Endothelial cell of umbilical vein (primary cell): ENCODE measurements around the gene GPD1. TPM values are rescaled to one million over a fixed set of nuclear protein-coding genes. Genes with fewer than 3 reads are reported as not detected.

Experiments
- BruUV-seq: library from RNA; stranded (reverse); fragments of 400-500 nt; replicated peaks from 2 replicates; lab custom pipeline; 2021; lab: Mats Ljungman, UMichigan
- CTCF ChIA-PET: fragments of 300-600, 350-600 bp; sonication (Branson Sonifier 250); formaldehyde crosslinking; loops from one replicate; lab custom pipeline; 2021; ENCODE audit warnings: antibody characterized with exemption, inconsistent platforms; lab: Charles Lee
- POLR2A ChIA-PET: fragments of 300-600, 350-600 bp; sonication (Branson Sonifier 250); formaldehyde crosslinking; loops from one replicate; lab custom pipeline; 2021; ENCODE audit warnings: antibody characterized with exemption, inconsistent platforms; lab: Charles Lee
- DNase-seq: peaks from one replicate; pipeline ENCODE4 v3.0.0-alpha.2; 2011; ENCODE audit warnings: low read depth, low spot score
- FAIRE-seq: peaks from 2 replicates; lab custom pipeline; 2011; peaks lifted over from hg19 to GRCh38; lab: Jason Lieb, UNC
- H2AFZ ChIP-seq: 2 replicates; pipeline ENCODE4 v1.6.0; 2012; ENCODE audit warnings: low read depth, low read length, control low read depth, inconsistent platforms
- H3K27ac ChIP-seq: 2 replicates; pipeline ENCODE4 v1.5.1; 2011; ENCODE audit warnings: low read depth, mild to moderate bottlenecking, control low read depth, low read length, moderate library complexity; ENCODE audit not compliant: insufficient read depth
- H3K27me3 ChIP-seq, 2 experiments: 2 replicates each; pipeline versions ENCODE4 v1.6.0 to v1.6.1; 2011; ENCODE audit warnings: low read length in 2 of 2, mixed read lengths in 1 of 2; ENCODE audit not compliant: control insufficient read depth in 2 of 2, insufficient read depth in 2 of 2
- H3K36me3 ChIP-seq, 2 experiments: 2 replicates in 1 of 2; 3 replicates in 1 of 2; pipeline ENCODE4 v1.5.1; 2011; ENCODE audit warnings: low read length in 2 of 2, mild to moderate bottlenecking in 1 of 2, moderate library complexity in 1 of 2; ENCODE audit not compliant: control insufficient read depth in 2 of 2, insufficient read depth in 2 of 2; ENCODE audit errors: extremely low read depth in 1 of 2
- H3K4me1 ChIP-seq: 3 replicates; pipeline ENCODE4 v1.5.1; 2011; ENCODE audit warnings: mild to moderate bottlenecking, low read length; ENCODE audit not compliant: control insufficient read depth, insufficient read depth; ENCODE audit errors: extremely low read depth
- H3K4me2 ChIP-seq: 2 replicates; pipeline ENCODE4 v1.6.1; 2011; ENCODE audit warnings: low read length, control low read depth, mixed read lengths; ENCODE audit not compliant: insufficient read depth
- H3K4me3 ChIP-seq, 3 experiments: fragments of 200-600 bp in 1 of 3; sonication (generic), shearing (Covaris generic) in 1 of 3; replicated peaks in 1 of 3; 2 replicates each; pipeline ENCODE4 v1.5.1; 2011 to 2016; ENCODE audit warnings: control low read depth in 3 of 3, low read length in 3 of 3, mild to moderate bottlenecking in 2 of 3, inconsistent platforms in 1 of 3, low read depth in 1 of 3, moderate library complexity in 1 of 3; ENCODE audit not compliant: insufficient read depth in 1 of 3
- H3K79me2 ChIP-seq: 2 replicates; pipeline ENCODE4 v1.6.0; 2012; ENCODE audit warnings: low read length, inconsistent platforms; ENCODE audit not compliant: control insufficient read depth, insufficient read depth
- H3K9ac ChIP-seq: replicated peaks from 2 replicates; pipeline ENCODE3; 2011; ENCODE audit warnings: low read length, control low read depth; ENCODE audit not compliant: insufficient read depth; ENCODE audit errors: extremely low read depth
- H3K9me1 ChIP-seq: replicated peaks from 3 replicates; pipeline ENCODE4 v1.6.0; 2011; ENCODE audit warnings: mild to moderate bottlenecking, low read length; ENCODE audit not compliant: control insufficient read depth, insufficient read depth; ENCODE audit errors: extremely low read depth
- H3K9me3 ChIP-seq: replicated peaks from 2 replicates; pipeline ENCODE4 v1.5.1; 2012; ENCODE audit warnings: low read length, inconsistent platforms; ENCODE audit not compliant: control insufficient read depth, insufficient read depth
- H4K20me1 ChIP-seq: replicated peaks from 2 replicates; pipeline ENCODE3; 2011; ENCODE audit warnings: mild to moderate bottlenecking, low read length; ENCODE audit not compliant: control insufficient read depth, insufficient read depth; ENCODE audit errors: extremely low read depth
- JUN ChIP-seq: IDR thresholded peaks from 2 replicates; pipeline ENCODE4 v1.6.1; 2011; ENCODE audit warnings: borderline replicate concordance, low read depth; ENCODE audit not compliant: insufficient read length, insufficient read depth
- MAX ChIP-seq: IDR thresholded peaks from 2 replicates; pipeline ENCODE4 v1.6.1; 2011; ENCODE audit not compliant: insufficient read depth, insufficient read length
- dilution Hi-C: fragments of 300-500 bp; cut with MboI; formaldehyde crosslinking; loops from one replicate; pipeline ENCODE4 v1.15.0; 2019; ENCODE audit warnings: low sequenced_read_pairs; ENCODE audit not compliant: extremely low pct_ligation_motif_present
- intact Hi-C: fragments of 100-400 bp; cut with micrococcal nuclease; formaldehyde crosslinking; loops from one replicate; pipeline ENCODE4 v1.10.0; 2022
- polyA plus RNA-seq, 4 experiments: library from polyadenylated mRNA; depleted of rRNA in 3 of 4; stranded (reverse) in 3 of 4; unstranded in 1 of 4; fragments of >200 nt; gene quantifications; 2 replicates each; pipeline versions ENCODE4 v1.2.1 to v1.2.3, GENCODE V29; 2011 to 2012; ENCODE audit warnings: missing spikeins in 1 of 4
- total RNA-seq: library from RNA; stranded (reverse); gene quantifications from 2 replicates; pipeline ENCODE4 v1.2.3, GENCODE V29; 2021

Gene GPD1
- total and polyA plus RNA-seq, 2 donors (not counting 3 experiments of a cell fraction or from before 2014, with no cell fraction given) = 0.07 TPM; not detected in 1

- POLR2A ChIA-PET = no interaction called here
These were observed 31.5 kb upstream of the GPD1 start for GRCh38 chr12:50072198-50072907.

GRCh38 chr12:50073206-50073605, 30.6 kb upstream of the GPD1 start:
- H3K9me1 ChIP-seq = no peaks in the 10 kb centered on the region
- H3K9me3 ChIP-seq = no peaks in the 10 kb centered on the region
- H3K4me2 ChIP-seq = no peak overlapping the region
- H2AFZ ChIP-seq = no peak overlapping the region
- dilution Hi-C loops = loop anchor here (25.0 kb wide), 1 partner anchor 111 kb away; the partner anchor contains the start of genes AQP2, AQP5 and AQP6
- no peak for FAIRE-seq
- H4K20me1 ChIP-seq = no peaks in the 10 kb centered on the region
- ChIA-PET POLR2A (no interaction called here), CTCF (interaction anchor here (1.1 to 4.3 kb wide), 4 partner anchors 12 to 241 kb away, joined by 4 to 87 read pairs (median 18); partner anchors contain the start of gene SMARCD1)
- no peak overlapping the region for H3K27ac ChIP-seq
- peaks cover 0 to 5% of the 10 kb centered on the region in 2 experiments for H3K27me3 ChIP-seq
- H3K9ac ChIP-seq = no peak overlapping the region
- no peak overlapping the region for H3K4me3 ChIP-seq
- no peak for DNase-seq
- TF ChIP-seq MAX = no peak
- intact Hi-C loops = loop anchor here (5.0 kb wide), 1 partner anchor 296 kb away; no protein-coding TSS in a partner anchor
- H3K4me1 ChIP-seq = peaks cover 4% of the 10 kb centered on the region
- H3K79me2 ChIP-seq = no peaks in the 10 kb centered on the region
- BruUV-seq = no TSS peak
- no peaks in the 10 kb centered on the region for H3K36me3 ChIP-seq

More at GRCh38 chr12:50072198-50072907, 31.5 kb upstream of the GPD1 start:
- no peak overlapping the region for H2AFZ ChIP-seq
- no peaks in the 10 kb centered on the region for H3K79me2 ChIP-seq
- no peak overlapping the region for H3K9ac ChIP-seq
- H3K27me3 ChIP-seq = peaks cover 3 to 6% of the 10 kb centered on the region in 2 experiments
- TF ChIP-seq JUN = no peak
- CTCF ChIA-PET = interaction anchor here (1.3 to 12.1 kb wide), 6 partner anchors 12 to 105 kb away, joined by 4 to 317 read pairs (median 31); partner anchors contain the start of genes AQP6 and SMARCD1
- FAIRE-seq (no peak), DNase-seq (no peak)
- H3K4me3 ChIP-seq = no peak overlapping the region
- no peak overlapping the region for H3K4me2 ChIP-seq
- H4K20me1 ChIP-seq = no peaks in the 10 kb centered on the region
- BruUV-seq = no TSS peak
- no peak overlapping the region for H3K27ac ChIP-seq
- peaks cover 4% of the 10 kb centered on the region for H3K4me1 ChIP-seq
- H3K36me3 ChIP-seq = no peaks in the 10 kb centered on the region
- no peaks in the 10 kb centered on the region for H3K9me1 ChIP-seq
- intact Hi-C loops = loop anchor here (5.0 kb wide), 1 partner anchor 295 kb away; no protein-coding TSS in a partner anchor
- dilution Hi-C loops = loop anchor here (25.0 kb wide), 1 partner anchor 110 kb away; the partner anchor contains the start of genes AQP2, AQP5 and AQP6
- H3K9me3 ChIP-seq = no peaks in the 10 kb centered on the region
